Fibroblast of lung (primary cell): ENCODE results near the gene DNAJC18. TPM values are rescaled to one million over a fixed set of nuclear protein-coding genes. Genes with fewer than 3 reads are reported as not detected.

Source experiments
- DNase-seq, 2 donors: peaks; one replicate each; pipeline versions ENCODE4 v3.0.0 to v3.0.0-alpha.2; 2010; ENCODE audit warnings: low read depth in 2 of 2
- H2AFZ ChIP-seq: 2 replicates; pipeline ENCODE4 v1.5.1; 2012; ENCODE audit warnings: low read length, control low read depth, inconsistent platforms
- H3K27ac ChIP-seq: 2 replicates; pipeline ENCODE4 v1.5.1; 2011; ENCODE audit warnings: low read length, control low read depth; ENCODE audit not compliant: insufficient read depth
- H3K27me3 ChIP-seq: 2 replicates; pipeline ENCODE4 v1.5.1; 2011; ENCODE audit warnings: mild to moderate bottlenecking, low read length; ENCODE audit not compliant: control insufficient read depth, insufficient read depth
- H3K36me3 ChIP-seq: 2 replicates; pipeline ENCODE4 v1.5.1; 2011; ENCODE audit warnings: low read length; ENCODE audit not compliant: control insufficient read depth, insufficient read depth
- H3K4me1 ChIP-seq: 2 replicates; pipeline ENCODE4 v1.5.1; 2011; ENCODE audit warnings: low read length; ENCODE audit not compliant: control insufficient read depth, insufficient read depth; ENCODE audit errors: extremely low read depth
- H3K4me2 ChIP-seq: 2 replicates; pipeline ENCODE4 v1.5.1; 2011; ENCODE audit warnings: low read length, control low read depth; ENCODE audit not compliant: insufficient read depth; ENCODE audit errors: extremely low read depth
- H3K4me3 ChIP-seq, 4 experiments: fragments of 200-600 bp in 1 of 4; sonication (generic) in 1 of 4; replicated peaks in 1 of 4; 2 replicates each; pipeline ENCODE4 v1.5.1; 2011 to 2016; ENCODE audit warnings: low read length in 4 of 4, low read depth in 3 of 4, mild to moderate bottlenecking in 3 of 4, control low read depth in 2 of 4, inconsistent platforms in 1 of 4, mixed read lengths in 1 of 4; ENCODE audit not compliant: insufficient read depth in 1 of 4; ENCODE audit errors: control extremely low read depth in 1 of 4
- H3K79me2 ChIP-seq: 2 replicates; pipeline ENCODE4 v1.5.1; 2012; ENCODE audit warnings: mild to moderate bottlenecking, low read length, inconsistent platforms; ENCODE audit not compliant: control insufficient read depth, insufficient read depth
- H3K9ac ChIP-seq: 2 replicates; pipeline ENCODE4 v1.5.1; 2011; ENCODE audit warnings: mild to moderate bottlenecking, low read length, control low read depth; ENCODE audit not compliant: insufficient read depth
- H3K9me3 ChIP-seq: 2 replicates; pipeline ENCODE4 v1.5.1; 2012; ENCODE audit warnings: low read depth, low read length; ENCODE audit not compliant: control insufficient read depth, insufficient read depth
- H4K20me1 ChIP-seq: 2 replicates; pipeline ENCODE4 v1.5.1; 2011; ENCODE audit warnings: low read length; ENCODE audit not compliant: control insufficient read depth, insufficient read depth; ENCODE audit errors: extremely low read depth
- EZH2 ChIP-seq: IDR thresholded peaks from 2 replicates; pipeline ENCODE4 v1.5.1; 2012; ENCODE audit warnings: low read length, control low read depth, mild to moderate bottlenecking; ENCODE audit errors: missing control alignments
- polyA plus RNA-seq, 2 donors: library from polyadenylated mRNA; depleted of rRNA in 1 of 2; stranded (reverse) in 1 of 2; unstranded in 1 of 2; fragments of >200 nt; gene quantifications; 2 replicates each; pipeline ENCODE4 v1.2.1, GENCODE V29; 2011 to 2012; ENCODE audit warnings: missing spikeins in 1 of 2
- total RNA-seq: library from RNA; depleted of rRNA; stranded (reverse); fragments of >200 nt; gene quantifications from 2 replicates; pipeline ENCODE4 v1.2.1, GENCODE V29; 2014
- TF ChIP-seq, protein P1 (sequence below), 2 donors: IDR thresholded peaks in 1 of 2; conservative IDR thresholded peaks in 1 of 2; 1 replicate in 1 of 2; 2 replicates in 1 of 2; pipeline ENCODE4 v1.5.1; 2011 to 2012; ENCODE audit warnings: low read length in 2 of 2, control low read depth in 1 of 2, inconsistent platforms in 1 of 2, low read depth in 1 of 2, mild to moderate bottlenecking in 1 of 2

Gene DNAJC18
- total and polyA plus RNA-seq, 2 donors (not counting 1 experiment from before 2014, with no cell fraction given): 12.6 to 14.6 TPM

DNA sequence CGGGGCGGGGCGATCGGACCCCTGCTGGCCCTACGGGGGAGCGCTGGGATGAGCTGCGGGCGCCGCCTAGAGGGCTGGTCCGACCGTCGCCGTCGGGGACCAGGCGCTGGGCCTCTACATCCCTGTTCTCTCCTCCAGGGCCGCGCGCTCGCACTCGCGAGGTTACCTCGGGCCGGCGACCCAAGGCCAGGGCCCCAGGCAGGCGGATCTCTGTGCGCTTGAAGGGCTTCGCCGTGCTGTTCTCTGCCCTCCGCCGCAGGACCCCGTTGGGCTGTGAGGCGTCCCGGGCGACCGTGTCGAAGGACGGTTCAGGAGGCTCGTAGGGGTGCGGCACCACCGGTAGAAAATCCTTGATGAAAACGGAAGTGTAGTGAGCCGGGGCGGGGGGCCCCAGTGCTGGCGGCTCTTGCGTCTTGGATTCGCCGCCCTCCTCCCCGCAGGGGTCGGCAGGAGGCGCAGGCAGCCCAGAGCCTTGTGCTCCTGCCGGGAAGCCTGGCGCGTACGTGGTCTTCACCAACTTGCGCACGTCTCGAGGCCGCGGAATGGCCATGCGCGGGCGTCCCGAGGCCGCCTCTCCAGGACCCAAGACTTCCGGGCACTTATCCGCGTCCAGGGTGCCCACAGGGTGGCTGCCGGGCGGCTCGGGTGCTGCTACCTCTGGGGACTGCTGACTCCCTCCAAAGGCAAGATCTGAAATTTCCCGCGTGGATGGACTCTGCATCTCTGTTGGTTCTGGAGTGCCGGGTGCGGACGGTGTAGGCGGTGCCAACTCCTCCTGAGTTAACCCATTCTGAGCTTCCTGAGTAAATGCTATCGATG lies 46.4 kb downstream of the DNAJC18 start:
- no peaks in the 10 kb centered on the region for H3K79me2 ChIP-seq
- peak; percentile 52 to 58 for DNase-seq
- no peak overlapping the region for H3K9ac ChIP-seq
- H3K4me1 ChIP-seq: peaks cover 8% of the 10 kb centered on the region
- H3K9me3 ChIP-seq: no peaks in the 10 kb centered on the region
- H2AFZ ChIP-seq: no peak overlapping the region
- H3K4me2 ChIP-seq: peak overlapping the region; percentile 8
- TF ChIP-seq, protein P1, sequence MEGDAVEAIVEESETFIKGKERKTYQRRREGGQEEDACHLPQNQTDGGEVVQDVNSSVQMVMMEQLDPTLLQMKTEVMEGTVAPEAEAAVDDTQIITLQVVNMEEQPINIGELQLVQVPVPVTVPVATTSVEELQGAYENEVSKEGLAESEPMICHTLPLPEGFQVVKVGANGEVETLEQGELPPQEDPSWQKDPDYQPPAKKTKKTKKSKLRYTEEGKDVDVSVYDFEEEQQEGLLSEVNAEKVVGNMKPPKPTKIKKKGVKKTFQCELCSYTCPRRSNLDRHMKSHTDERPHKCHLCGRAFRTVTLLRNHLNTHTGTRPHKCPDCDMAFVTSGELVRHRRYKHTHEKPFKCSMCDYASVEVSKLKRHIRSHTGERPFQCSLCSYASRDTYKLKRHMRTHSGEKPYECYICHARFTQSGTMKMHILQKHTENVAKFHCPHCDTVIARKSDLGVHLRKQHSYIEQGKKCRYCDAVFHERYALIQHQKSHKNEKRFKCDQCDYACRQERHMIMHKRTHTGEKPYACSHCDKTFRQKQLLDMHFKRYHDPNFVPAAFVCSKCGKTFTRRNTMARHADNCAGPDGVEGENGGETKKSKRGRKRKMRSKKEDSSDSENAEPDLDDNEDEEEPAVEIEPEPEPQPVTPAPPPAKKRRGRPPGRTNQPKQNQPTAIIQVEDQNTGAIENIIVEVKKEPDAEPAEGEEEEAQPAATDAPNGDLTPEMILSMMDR (conservative IDR thresholded peaks at IDR 0.05 in 1 of 2, IDR thresholded peaks at IDR 0.05 in 1 of 2; ENCODE audit: low read depth in 1 of 2, low read length in 2 of 2): peak; percentile 25 to 59
- no peak for TF ChIP-seq EZH2
- H3K27ac ChIP-seq: no peak overlapping the region
- no peaks in the 10 kb centered on the region for H4K20me1 ChIP-seq
- H3K27me3 ChIP-seq: peaks cover 11% of the 10 kb centered on the region
- H3K4me3 ChIP-seq: peak overlapping the region in 3 of 4 experiments; percentile 2 to 51 (median 42)
- no peaks in the 10 kb centered on the region for H3K36me3 ChIP-seq

DNA sequence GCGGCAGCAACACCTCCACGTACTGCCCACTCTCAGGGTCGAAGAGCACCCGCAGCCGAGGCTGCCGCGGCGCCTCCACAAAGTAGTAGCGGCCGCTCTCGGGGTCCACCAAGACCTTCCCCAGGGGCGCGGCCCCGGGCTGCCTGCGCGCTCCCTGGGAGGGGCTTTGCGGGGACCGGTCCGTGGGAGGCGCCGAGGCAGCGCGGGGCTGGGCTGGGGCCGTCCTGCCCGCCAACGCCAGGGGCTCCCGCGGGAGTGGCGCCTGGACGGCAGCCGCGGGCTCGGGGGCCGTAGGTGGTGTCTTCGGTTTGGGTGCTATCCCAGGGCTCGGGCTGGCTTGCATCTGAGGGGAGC lies 47.0 kb downstream of the DNAJC18 start:
- Histone ChIP-seq H3K9me3 (no peaks in the 10 kb centered on the region), H2AFZ (no peak overlapping the region), H3K9ac (no peak overlapping the region), H3K4me1 (peaks cover 8% of the 10 kb centered on the region), H4K20me1 (no peaks in the 10 kb centered on the region), H3K79me2 (no peaks in the 10 kb centered on the region), H3K4me2 (no peak overlapping the region), H3K4me3 (no peak overlapping the region), H3K27ac (no peak overlapping the region), H3K36me3 (no peaks in the 10 kb centered on the region), H3K27me3 (peaks cover 11% of the 10 kb centered on the region)
- DNase-seq: no peak
- TF ChIP-seq EZH2: no peak
- TF ChIP-seq, protein P1 (conservative IDR thresholded peaks at IDR 0.05 in 1 of 2, IDR thresholded peaks at IDR 0.05 in 1 of 2; ENCODE audit: low read depth in 1 of 2, low read length in 2 of 2): no peak

GRCh38 chr5:139391570-139392323 lies 47.6 kb downstream of the DNAJC18 start:
- no peaks in the 10 kb centered on the region for H3K79me2 ChIP-seq
- H3K4me3 ChIP-seq: no peak overlapping the region
- peaks cover 11% of the 10 kb centered on the region for H3K27me3 ChIP-seq
- no peaks in the 10 kb centered on the region for H3K9me3 ChIP-seq
- H3K4me1 ChIP-seq: peaks cover 8% of the 10 kb centered on the region
- TF ChIP-seq, protein P1 (conservative IDR thresholded peaks at IDR 0.05 in 1 of 2, IDR thresholded peaks at IDR 0.05 in 1 of 2; ENCODE audit: low read depth in 1 of 2, low read length in 2 of 2): no peak
- TF ChIP-seq EZH2: no peak
- no peak overlapping the region for H3K27ac ChIP-seq
- no peak overlapping the region for H3K4me2 ChIP-seq
- no peak overlapping the region for H3K9ac ChIP-seq
- H3K36me3 ChIP-seq: no peaks in the 10 kb centered on the region
- H2AFZ ChIP-seq: no peak overlapping the region
- DNase-seq: peak; percentile 8 to 33
- H4K20me1 ChIP-seq: no peaks in the 10 kb centered on the region
